Loucy (cell line): ENCODE measurements around the gene RPL23.

Experiments used
- H2AFZ ChIP-seq: fragments of 200-600 bp; sonication (generic); 2 replicates; pipeline ENCODE4 v1.6.0; 2016; ENCODE audit warnings: antibody characterized with exemption, mild to moderate bottlenecking, low read length, moderate library complexity
- H3F3A ChIP-seq: fragments of 200-600 bp; 2 replicates; pipeline ENCODE4 v1.6.0; 2016; ENCODE audit warnings: antibody characterized with exemption, low read depth, mild to moderate bottlenecking
- H3K27me3 ChIP-seq: fragments of 200-600 bp; sonication (generic); 2 replicates; pipeline ENCODE4 v1.6.1; 2014; ENCODE audit warnings: low read length, mild to moderate bottlenecking; ENCODE audit not compliant: insufficient read depth, poor library complexity, severe bottlenecking
- H3K36me3 ChIP-seq: fragments of 200-600 bp; sonication (generic); 2 replicates; pipeline ENCODE4 v1.6.1; 2016; ENCODE audit warnings: low read length; ENCODE audit not compliant: insufficient read depth
- H3K4me1 ChIP-seq: fragments of 200-600 bp; sonication (generic); 2 replicates; pipeline ENCODE4 v1.5.1; 2014; ENCODE audit warnings: low read length, mild to moderate bottlenecking; ENCODE audit not compliant: insufficient read depth, poor library complexity, severe bottlenecking
- H3K4me2 ChIP-seq: fragments of 200-600 bp; sonication (generic); 2 replicates; pipeline ENCODE4 v1.6.0; 2014; ENCODE audit warnings: antibody characterized with exemption, low read length, low read depth, mild to moderate bottlenecking; ENCODE audit not compliant: poor library complexity, severe bottlenecking
- H3K4me3 ChIP-seq: fragments of 200-600 bp; sonication (generic); 2 replicates; pipeline ENCODE4 v1.5.1; 2014; ENCODE audit warnings: low read length, mild to moderate bottlenecking, mixed read lengths; ENCODE audit not compliant: poor library complexity, severe bottlenecking
- H3K79me2 ChIP-seq: fragments of 200-600 bp; sonication (generic); 2 replicates; pipeline ENCODE4 v1.6.1; 2014; ENCODE audit warnings: low read length; ENCODE audit not compliant: insufficient read depth
- H3K9ac ChIP-seq: fragments of 200-600 bp; sonication (generic); 2 replicates; pipeline ENCODE4 v1.6.0; 2014; ENCODE audit warnings: mild to moderate bottlenecking, low read depth, low read length, moderate library complexity; ENCODE audit not compliant: poor library complexity, severe bottlenecking
- H3K9me2 ChIP-seq: fragments of 200-600 bp; sonication (generic); replicated peaks from 2 replicates; pipeline ENCODE4 v1.6.1; 2016; ENCODE audit warnings: low read depth, low read length, mixed read lengths
- H3K9me3 ChIP-seq: fragments of 200-600 bp; sonication (generic); 2 replicates; pipeline ENCODE4 v1.6.1; 2014; ENCODE audit warnings: mild to moderate bottlenecking, antibody characterized with exemption, low read length, low read depth; ENCODE audit not compliant: insufficient read depth
- H4K20me1 ChIP-seq: fragments of 200-600 bp; sonication (generic); 2 replicates; pipeline ENCODE4 v1.6.0; 2014; ENCODE audit warnings: antibody characterized with exemption, low read length, mild to moderate bottlenecking; ENCODE audit not compliant: insufficient read depth, poor library complexity, severe bottlenecking
- CTCF ChIP-seq: fragments of 200-600 bp; sonication (generic); conservative IDR thresholded peaks from 2 replicates; pipeline ENCODE4 v1.5.1; 2014; ENCODE audit warnings: mild to moderate bottlenecking, antibody characterized with exemption, low read length
- EZH2phosphoT487 ChIP-seq: fragments of 200-600 bp; IDR thresholded peaks from 2 replicates; pipeline ENCODE4 v1.6.1; 2018; ENCODE audit warnings: antibody characterized with exemption, mild to moderate bottlenecking, moderate library complexity, borderline replicate concordance

The RPL23 gene

DNA sequence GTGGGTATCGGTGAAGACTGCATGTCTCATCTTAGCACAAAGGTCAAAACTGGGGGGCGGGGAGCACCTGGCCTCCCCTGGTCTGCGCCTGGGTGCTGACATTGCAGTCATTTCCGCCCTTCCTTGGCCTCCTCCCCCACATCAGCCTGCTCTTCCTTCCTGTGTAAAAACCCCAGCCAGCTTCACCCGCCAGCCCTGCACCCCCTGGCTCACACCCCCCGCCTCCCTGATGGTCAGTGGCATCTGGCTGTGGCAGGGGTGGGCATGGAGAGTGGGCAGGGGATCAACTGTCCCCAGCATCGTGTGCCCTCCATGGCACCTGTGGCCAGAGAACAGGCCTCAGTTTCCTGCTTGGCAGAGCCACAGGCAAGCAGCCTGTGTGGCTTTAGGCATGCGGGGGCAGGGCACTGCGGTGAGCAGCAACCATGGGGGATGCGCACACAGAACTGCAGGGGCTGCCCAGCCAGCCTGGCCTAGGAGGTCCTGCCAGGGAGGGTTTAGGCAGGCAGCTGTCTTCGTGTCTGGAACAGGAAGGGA, 45.4 kb upstream of the RPL23 start:
- peak overlapping the region; percentile 90 for H3K9ac ChIP-seq
- peaks cover 46% of the 10 kb centered on the region; the same call in 1 of the 2 replicates for H3K36me3 ChIP-seq
- no peak overlapping the region for H2AFZ ChIP-seq

GRCh38 chr17:38898291-38898679, 44.8 kb upstream of the RPL23 start:
- TF ChIP-seq CTCF (no peak), EZH2phosphoT487 (no peak)
- Histone ChIP-seq H3K4me1 (peaks cover 71% of the 10 kb centered on the region), H3K4me3 (peak overlapping the region; percentile 65), H3K4me2 (peak overlapping the region; percentile 87), H3K79me2 (peaks cover 43% of the 10 kb centered on the region), H3K9me3 (no peaks in the 10 kb centered on the region), H3K9me2 (no peaks in the 10 kb centered on the region), H4K20me1 (no peaks in the 10 kb centered on the region), H3K36me3 (peaks cover 45% of the 10 kb centered on the region; the same call in 1 of the 2 replicates), H3K27me3 (no peaks in the 10 kb centered on the region), H2AFZ (no peak overlapping the region), H3F3A (peaks cover 6% of the 10 kb centered on the region; the same call in 1 of the 2 replicates), H3K9ac (peak overlapping the region; percentile 90)

More for the DNA sequence above, 45.4 kb upstream of the RPL23 start:
- Histone ChIP-seq H3K9me3 (no peaks in the 10 kb centered on the region), H3K9me2 (no peaks in the 10 kb centered on the region), H3K4me2 (peak overlapping the region; percentile 87), H3F3A (peaks cover 6% of the 10 kb centered on the region; the same call in 1 of the 2 replicates), H3K4me1 (peaks cover 65% of the 10 kb centered on the region), H3K4me3 (peak overlapping the region; percentile 65), H4K20me1 (no peaks in the 10 kb centered on the region), H3K79me2 (peaks cover 49% of the 10 kb centered on the region), H3K27me3 (no peaks in the 10 kb centered on the region)
- TF ChIP-seq CTCF (no peak), EZH2phosphoT487 (no peak)

GRCh38 chr17:38897671-38898290, 44.3 kb upstream of the RPL23 start:
- H3K36me3 ChIP-seq, result peaks cover 45% of the 10 kb centered on the region; the same call in 1 of the 2 replicates
- H3K4me2 ChIP-seq, result peak overlapping the region; percentile 87
- H3F3A ChIP-seq, result peaks cover 6% of the 10 kb centered on the region; the same call in 1 of the 2 replicates
- H3K9ac ChIP-seq, result peak overlapping the region; percentile 90
- peak overlapping the region; percentile 65 for H3K4me3 ChIP-seq
- TF ChIP-seq EZH2phosphoT487, result no peak
- no peak for TF ChIP-seq CTCF
- no peaks in the 10 kb centered on the region for H4K20me1 ChIP-seq
- no peaks in the 10 kb centered on the region for H3K9me3 ChIP-seq
- H3K79me2 ChIP-seq, result peaks cover 38% of the 10 kb centered on the region
- H3K27me3 ChIP-seq, result no peaks in the 10 kb centered on the region
- H3K9me2 ChIP-seq, result no peaks in the 10 kb centered on the region
- H2AFZ ChIP-seq, result no peak overlapping the region
- H3K4me1 ChIP-seq, result peaks cover 76% of the 10 kb centered on the region
